HepG2 (cell line): ENCODE measurements around the gene NOXO1. TPM values are rescaled to one million over a fixed set of nuclear protein-coding genes. Genes with fewer than 3 reads are reported as not detected.

Experiments
- TBP ChIP-seq: sonication (generic); formaldehyde crosslinking; IDR thresholded peaks from 2 replicates; pipeline ENCODE4 v1.5.0; 2020; ENCODE audit warnings: missing genetic modification reagents
- ZNF143 ChIP-seq: sonication (generic); formaldehyde crosslinking; IDR thresholded peaks from 2 replicates; pipeline ENCODE4 v1.4.0; 2020; ENCODE audit warnings: missing genetic modification reagents
- ZNF841 ChIP-seq: sonication (generic); formaldehyde crosslinking; IDR thresholded peaks from 2 replicates; pipeline ENCODE4 v1.8.1; 2023; ENCODE audit warnings: missing genetic modification reagents, borderline replicate concordance
- polyA plus RNA-seq, 8 experiments: library from polyadenylated mRNA; depleted of rRNA in 3 of 8; stranded (reverse) in 7 of 8; unstranded in 1 of 8; fragments of >200 nt; fragmentation: Illumina TruSeq in 4 of 8; extraction: Trizol in 4 of 8; gene quantifications; 2 replicates each; pipeline versions ENCODE4 v1.2.1 to v1.2.3, GENCODE V29; 2011 to 2016; ENCODE audit warnings: low read depth in 4 of 8, missing spikeins in 1 of 8, mixed read lengths in 1 of 8; ENCODE audit not compliant: insufficient read depth in 1 of 8
- total RNA-seq, 5 experiments: library from RNA; depleted of rRNA; stranded (reverse); fragments of >200 nt; fragmentation: Illumina TruSeq; extraction: Trizol; gene quantifications; 2 replicates each; pipeline ENCODE4 v1.2.3, GENCODE V29; 2016; ENCODE audit warnings: low read depth in 1 of 5
- TF ChIP-seq, protein P1 (sequence below): sonication (generic); formaldehyde crosslinking; IDR thresholded peaks from 2 replicates; pipeline ENCODE4 v1.4.0; 2020; ENCODE audit warnings: low read depth, missing genetic modification reagents
- TF ChIP-seq, protein P2 (sequence below): sonication (generic); formaldehyde crosslinking; IDR thresholded peaks from 2 replicates; pipeline ENCODE4 v1.5.0; 2020; ENCODE audit warnings: mild to moderate bottlenecking, missing genetic modification reagents, borderline replicate concordance
- TF ChIP-seq, protein P3 (sequence below): sonication (generic); formaldehyde crosslinking; IDR thresholded peaks from 2 replicates; pipeline ENCODE4 v1.5.1; 2020; ENCODE audit warnings: mild to moderate bottlenecking, missing genetic modification reagents

The NOXO1 gene
- total and polyA plus RNA-seq, 2 of the 13 experiments (the other 11 are each of a cell fraction or from before 2014, with no cell fraction given): 0.69 to 1.4 TPM

DNA sequence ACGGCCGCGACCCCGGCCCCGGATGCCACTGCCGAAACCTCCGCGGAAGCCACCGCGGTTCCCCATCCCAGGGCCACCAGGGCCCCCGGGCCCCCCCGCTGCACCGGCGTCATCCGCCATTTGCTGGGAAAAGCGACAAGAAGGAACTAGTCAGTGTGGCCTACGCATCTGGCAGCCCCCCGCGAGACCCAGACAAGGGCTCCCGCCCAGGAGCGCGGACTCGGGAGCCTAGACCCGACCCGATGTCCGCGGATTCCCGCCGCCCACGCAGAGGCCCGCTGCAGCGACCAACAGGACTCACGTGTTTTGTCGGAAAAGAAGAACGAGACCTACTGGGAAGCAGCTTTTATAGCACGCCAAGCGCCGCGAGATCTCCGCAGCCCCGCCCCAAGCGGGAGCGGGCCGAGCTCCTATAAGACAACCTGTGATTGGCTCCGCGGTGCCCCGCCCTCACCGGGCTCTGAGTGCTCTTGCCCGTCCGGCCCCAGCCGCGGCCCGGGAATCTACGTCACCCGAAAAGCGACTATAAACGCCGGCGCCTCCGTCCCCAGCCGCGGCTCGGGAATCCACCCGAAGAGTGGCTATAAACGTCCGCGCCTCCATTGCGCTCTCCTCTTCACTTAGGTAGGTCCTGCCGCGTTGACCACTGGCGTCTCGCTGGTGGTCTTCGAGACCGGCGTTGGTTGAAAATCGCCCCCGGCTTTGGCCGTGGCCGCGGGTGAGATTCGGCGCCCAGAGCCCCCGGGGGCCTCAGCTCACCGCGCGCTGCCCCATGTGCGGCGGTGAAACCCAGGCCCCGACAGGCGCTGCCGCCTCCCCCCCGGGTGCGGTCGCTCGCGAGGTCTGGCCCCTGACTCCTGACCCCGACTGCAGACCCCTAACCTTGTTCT lies 16.5 kb downstream of the NOXO1 start, which contains the start of gene RPS2 (continued):
- TF ChIP-seq, protein P1, sequence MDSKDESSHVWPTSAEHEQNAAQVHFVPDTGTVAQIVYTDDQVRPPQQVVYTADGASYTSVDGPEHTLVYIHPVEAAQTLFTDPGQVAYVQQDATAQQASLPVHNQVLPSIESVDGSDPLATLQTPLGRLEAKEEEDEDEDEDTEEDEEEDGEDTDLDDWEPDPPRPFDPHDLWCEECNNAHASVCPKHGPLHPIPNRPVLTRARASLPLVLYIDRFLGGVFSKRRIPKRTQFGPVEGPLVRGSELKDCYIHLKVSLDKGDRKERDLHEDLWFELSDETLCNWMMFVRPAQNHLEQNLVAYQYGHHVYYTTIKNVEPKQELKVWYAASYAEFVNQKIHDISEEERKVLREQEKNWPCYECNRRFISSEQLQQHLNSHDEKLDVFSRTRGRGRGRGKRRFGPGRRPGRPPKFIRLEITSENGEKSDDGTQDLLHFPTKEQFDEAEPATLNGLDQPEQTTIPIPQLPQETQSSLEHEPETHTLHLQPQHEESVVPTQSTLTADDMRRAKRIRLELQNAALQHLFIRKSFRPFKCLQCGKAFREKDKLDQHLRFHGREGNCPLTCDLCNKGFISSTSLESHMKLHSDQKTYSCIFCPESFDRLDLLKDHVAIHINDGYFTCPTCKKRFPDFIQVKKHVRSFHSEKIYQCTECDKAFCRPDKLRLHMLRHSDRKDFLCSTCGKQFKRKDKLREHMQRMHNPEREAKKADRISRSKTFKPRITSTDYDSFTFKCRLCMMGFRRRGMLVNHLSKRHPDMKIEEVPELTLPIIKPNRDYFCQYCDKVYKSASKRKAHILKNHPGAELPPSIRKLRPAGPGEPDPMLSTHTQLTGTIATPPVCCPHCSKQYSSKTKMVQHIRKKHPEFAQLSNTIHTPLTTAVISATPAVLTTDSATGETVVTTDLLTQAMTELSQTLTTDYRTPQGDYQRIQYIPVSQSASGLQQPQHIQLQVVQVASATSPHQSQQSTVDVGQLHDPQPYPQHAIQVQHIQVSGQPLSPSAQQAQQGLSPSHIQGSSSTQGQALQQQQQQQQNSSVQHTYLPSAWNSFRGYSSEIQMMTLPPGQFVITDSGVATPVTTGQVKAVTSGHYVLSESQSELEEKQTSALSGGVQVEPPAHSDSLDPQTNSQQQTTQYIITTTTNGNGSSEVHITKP (CRISPR knock-in tag): 0 out of 2 replicates have a peak, but pooled peaks have one; percentile 27
- TF ChIP-seq, protein P2, sequence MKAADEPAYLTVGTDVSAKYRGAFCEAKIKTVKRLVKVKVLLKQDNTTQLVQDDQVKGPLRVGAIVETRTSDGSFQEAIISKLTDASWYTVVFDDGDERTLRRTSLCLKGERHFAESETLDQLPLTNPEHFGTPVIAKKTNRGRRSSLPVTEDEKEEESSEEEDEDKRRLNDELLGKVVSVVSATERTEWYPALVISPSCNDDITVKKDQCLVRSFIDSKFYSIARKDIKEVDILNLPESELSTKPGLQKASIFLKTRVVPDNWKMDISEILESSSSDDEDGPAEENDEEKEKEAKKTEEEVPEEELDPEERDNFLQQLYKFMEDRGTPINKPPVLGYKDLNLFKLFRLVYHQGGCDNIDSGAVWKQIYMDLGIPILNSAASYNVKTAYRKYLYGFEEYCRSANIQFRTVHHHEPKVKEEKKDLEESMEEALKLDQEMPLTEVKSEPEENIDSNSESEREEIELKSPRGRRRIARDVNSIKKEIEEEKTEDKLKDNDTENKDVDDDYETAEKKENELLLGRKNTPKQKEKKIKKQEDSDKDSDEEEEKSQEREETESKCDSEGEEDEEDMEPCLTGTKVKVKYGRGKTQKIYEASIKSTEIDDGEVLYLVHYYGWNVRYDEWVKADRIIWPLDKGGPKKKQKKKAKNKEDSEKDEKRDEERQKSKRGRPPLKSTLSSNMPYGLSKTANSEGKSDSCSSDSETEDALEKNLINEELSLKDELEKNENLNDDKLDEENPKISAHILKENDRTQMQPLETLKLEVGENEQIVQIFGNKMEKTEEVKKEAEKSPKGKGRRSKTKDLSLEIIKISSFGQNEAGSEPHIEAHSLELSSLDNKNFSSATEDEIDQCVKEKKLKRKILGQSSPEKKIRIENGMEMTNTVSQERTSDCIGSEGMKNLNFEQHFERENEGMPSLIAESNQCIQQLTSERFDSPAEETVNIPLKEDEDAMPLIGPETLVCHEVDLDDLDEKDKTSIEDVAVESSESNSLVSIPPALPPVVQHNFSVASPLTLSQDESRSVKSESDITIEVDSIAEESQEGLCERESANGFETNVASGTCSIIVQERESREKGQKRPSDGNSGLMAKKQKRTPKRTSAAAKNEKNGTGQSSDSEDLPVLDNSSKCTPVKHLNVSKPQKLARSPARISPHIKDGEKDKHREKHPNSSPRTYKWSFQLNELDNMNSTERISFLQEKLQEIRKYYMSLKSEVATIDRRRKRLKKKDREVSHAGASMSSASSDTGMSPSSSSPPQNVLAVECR (CRISPR knock-in tag): peak; percentile 85
- TF ChIP-seq ZNF841 (no peak), TBP (CRISPR knock-in tag) (no peak; the same call in 1 of the 2 replicates), ZNF143 (CRISPR knock-in tag) (peak; percentile 70)
- TF ChIP-seq, protein P3, sequence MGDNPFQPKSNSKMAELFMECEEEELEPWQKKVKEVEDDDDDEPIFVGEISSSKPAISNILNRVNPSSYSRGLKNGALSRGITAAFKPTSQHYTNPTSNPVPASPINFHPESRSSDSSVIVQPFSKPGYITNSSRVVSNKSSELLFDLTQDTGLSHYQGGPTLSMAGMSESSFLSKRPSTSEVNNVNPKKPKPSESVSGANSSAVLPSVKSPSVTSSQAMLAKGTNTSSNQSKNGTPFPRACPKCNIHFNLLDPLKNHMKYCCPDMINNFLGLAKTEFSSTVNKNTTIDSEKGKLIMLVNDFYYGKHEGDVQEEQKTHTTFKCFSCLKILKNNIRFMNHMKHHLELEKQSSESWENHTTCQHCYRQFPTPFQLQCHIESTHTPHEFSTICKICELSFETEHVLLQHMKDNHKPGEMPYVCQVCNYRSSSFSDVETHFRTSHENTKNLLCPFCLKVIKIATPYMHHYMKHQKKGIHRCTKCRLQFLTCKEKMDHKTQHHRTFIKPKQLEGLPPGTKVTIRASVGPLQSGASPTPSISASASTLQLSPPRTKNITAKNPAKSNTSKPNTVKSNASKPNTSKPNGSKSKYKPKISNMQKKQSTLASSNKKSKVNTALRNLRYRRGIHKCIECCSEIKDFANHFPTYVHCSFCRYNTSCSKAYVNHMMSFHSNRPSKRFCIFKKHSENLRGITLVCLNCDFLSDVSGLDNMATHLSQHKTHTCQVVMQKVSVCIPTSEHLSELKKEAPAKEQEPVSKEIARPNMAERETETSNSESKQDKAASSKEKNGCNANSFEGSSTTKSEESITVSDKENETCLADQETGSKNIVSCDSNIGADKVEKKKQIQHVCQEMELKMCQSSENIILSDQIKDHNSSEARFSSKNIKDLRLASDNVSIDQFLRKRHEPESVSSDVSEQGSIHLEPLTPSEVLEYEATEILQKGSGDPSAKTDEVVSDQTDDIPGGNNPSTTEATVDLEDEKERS (CRISPR knock-in tag): 0 out of 2 replicates have a peak, but pooled peaks have one; percentile 75
